B cell (primary cell): Measurements from ENCODE around the gene MIPEP.

ENCODE experiments used
- CTCF ChIP-seq: fragments of 200-600 bp; IDR thresholded peaks from one replicate; pipeline ENCODE4 v1.8.0; 2022; ENCODE audit warnings: antibody characterized with exemption, mild to moderate bottlenecking
- EZH2 ChIP-seq: IDR thresholded peaks from 2 replicates; pipeline ENCODE4 v1.6.1; 2012; ENCODE audit warnings: borderline replicate concordance, low read depth, mild to moderate bottlenecking, moderate library complexity, low read length; ENCODE audit not compliant: insufficient read depth, poor library complexity, severe bottlenecking

- TF ChIP-seq CTCF: no peak
- peak; percentile 40 for TF ChIP-seq EZH2
Measured at GRCh38 chr13:23902975-23903905, 14.0 kb upstream of the MIPEP start.
